SH-SY5Y (cell line): Measurements from ENCODE around the gene WDR7.

Experiments used
- GATA2 ChIP-seq: IDR thresholded peaks from 2 replicates; pipeline ENCODE4 v1.6.1; 2011; ENCODE audit warnings: mild to moderate bottlenecking, low read depth, low read length
- GATA3 ChIP-seq: IDR thresholded peaks from 2 replicates; pipeline ENCODE4 v1.6.1; 2011; ENCODE audit warnings: low read depth, mild to moderate bottlenecking, low read length, moderate library complexity

DNA sequence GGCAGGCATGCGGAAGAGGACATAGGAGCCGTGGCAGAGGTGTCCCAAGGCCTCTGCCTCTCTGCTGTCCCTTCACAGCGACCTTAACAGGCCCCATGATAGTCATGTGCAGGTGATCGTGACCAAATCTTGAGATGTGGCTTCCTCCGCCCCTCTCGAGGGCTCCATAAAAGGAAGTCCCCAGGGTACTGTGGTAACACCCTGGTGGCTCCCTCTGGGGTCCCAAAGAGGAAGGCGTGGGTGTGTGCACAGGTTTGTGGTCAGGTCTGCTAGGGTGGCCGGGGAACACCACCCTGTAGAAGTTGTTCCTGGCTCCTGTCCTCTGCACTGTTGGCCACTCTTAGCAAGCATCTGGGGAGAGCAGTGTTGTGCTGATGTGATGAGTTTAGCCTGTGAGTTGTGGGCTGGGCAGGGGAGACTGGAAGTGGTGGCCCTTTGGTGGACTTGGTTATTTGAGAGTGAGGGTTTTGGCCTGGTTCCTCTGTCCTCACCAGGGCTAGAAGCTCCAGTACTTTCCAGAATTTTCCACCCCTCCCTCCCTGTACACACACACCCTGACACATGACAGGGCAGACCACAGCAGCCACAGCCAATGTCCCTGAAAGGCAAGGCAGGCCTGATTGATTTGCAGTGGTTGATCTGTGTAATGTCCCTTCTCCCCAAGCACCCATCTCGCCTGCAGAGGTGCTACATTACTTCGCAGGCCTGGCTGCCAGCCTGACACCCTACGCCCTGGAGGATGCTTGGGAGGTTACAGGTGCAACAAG lies 426.8 kb downstream of the WDR7 start:
- TF ChIP-seq GATA2 (no peak), GATA3 (no peak)
